H9 (cell line): ENCODE measurements around the gene KRTAP10-3. TPM values are rescaled to one million over a fixed set of nuclear protein-coding genes. Genes with fewer than 3 reads are reported as not detected.
A peak's percentile ranks its signal among the peaks of the same experiment; 100 is the strongest.

Experiments used
- DNase-seq: peaks from one replicate; pipeline ENCODE4 v3.0.0-alpha.2; 2017
- H2AFZ ChIP-seq: one replicate; pipeline ENCODE4 v1.6.1; 2013; ENCODE audit warnings: mild to moderate bottlenecking, low read length, control low read depth, moderate library complexity
- H2AK5ac ChIP-seq: 2 replicates; pipeline ENCODE4 v1.6.1; 2013; ENCODE audit warnings: low read length, control low read depth, mixed read lengths; ENCODE audit not compliant: insufficient read length
- H2BK120ac ChIP-seq: one replicate; pipeline ENCODE4 v1.6.1; 2013; ENCODE audit warnings: low read depth, mild to moderate bottlenecking, low read length, control low read depth, inconsistent platforms; ENCODE audit not compliant: poor library complexity, severe bottlenecking
- H2BK12ac ChIP-seq: 2 replicates; pipeline ENCODE4 v1.6.1; 2013; ENCODE audit warnings: low read length, control low read depth, mixed read lengths, low read depth; ENCODE audit not compliant: insufficient read length
- H2BK15ac ChIP-seq: 2 replicates; pipeline ENCODE4 v1.6.1; 2013; ENCODE audit warnings: low read depth, low read length, control low read depth
- H2BK20ac ChIP-seq: one replicate; pipeline ENCODE4 v1.6.1; 2013; ENCODE audit warnings: low read depth, mild to moderate bottlenecking, low read length, control low read depth, inconsistent platforms; ENCODE audit not compliant: poor library complexity, severe bottlenecking
- H2BK5ac ChIP-seq: 2 replicates; pipeline ENCODE4 v1.6.1; 2013; ENCODE audit warnings: low read length, control low read depth, mixed read lengths; ENCODE audit not compliant: insufficient read length
- H3K14ac ChIP-seq: 2 replicates; pipeline ENCODE4 v1.6.1; 2013; ENCODE audit warnings: low read length, control low read depth; ENCODE audit not compliant: insufficient read depth
- H3K18ac ChIP-seq: 2 replicates; pipeline ENCODE4 v1.6.1; 2013; ENCODE audit warnings: low read depth, mild to moderate bottlenecking, mixed read lengths, low read length, control low read depth; ENCODE audit not compliant: insufficient read length
- H3K23ac ChIP-seq: 2 replicates; pipeline ENCODE4 v1.6.1; 2013; ENCODE audit warnings: low read length, control low read depth, mixed read lengths, low read depth; ENCODE audit not compliant: insufficient read length
- H3K23me2 ChIP-seq: 2 replicates; pipeline ENCODE4 v1.6.1; 2013; ENCODE audit warnings: low read depth, mild to moderate bottlenecking, mixed read lengths, low read length, control low read depth; ENCODE audit not compliant: insufficient read length, poor library complexity, severe bottlenecking
- H3K27ac ChIP-seq: 2 replicates; pipeline ENCODE4 v1.5.1; 2013; ENCODE audit warnings: low read length, control low read depth, mixed read lengths, low read depth; ENCODE audit not compliant: insufficient read length
- H3K27me3 ChIP-seq: 2 replicates; pipeline ENCODE4 v1.6.1; 2013; ENCODE audit warnings: low read length, control low read depth, inconsistent platforms; ENCODE audit not compliant: insufficient read depth
- H3K4ac ChIP-seq: 2 replicates; pipeline ENCODE4 v1.6.1; 2013; ENCODE audit warnings: low read depth, mild to moderate bottlenecking, control low read depth, inconsistent platforms, low read length, moderate library complexity
- H3K4me1 ChIP-seq: 2 replicates; pipeline ENCODE4 v1.6.1; 2013; ENCODE audit warnings: low read length, control low read depth, inconsistent platforms; ENCODE audit not compliant: insufficient read depth
- H3K4me2 ChIP-seq: 2 replicates; pipeline ENCODE4 v1.6.1; 2013; ENCODE audit warnings: low read length, control low read depth, mixed read lengths; ENCODE audit not compliant: insufficient read length, insufficient read depth
- H3K56ac ChIP-seq: 2 replicates; pipeline ENCODE4 v1.6.1; 2013; ENCODE audit warnings: low read depth, mild to moderate bottlenecking, mixed read lengths, low read length, control low read depth; ENCODE audit not compliant: insufficient read length
- H3K79me1 ChIP-seq: 2 replicates; pipeline ENCODE4 v1.6.1; 2013; ENCODE audit warnings: low read depth, mild to moderate bottlenecking, moderate library complexity, low read length, control low read depth, inconsistent platforms; ENCODE audit not compliant: insufficient read depth, poor library complexity, severe bottlenecking
- H3K79me2 ChIP-seq: 2 replicates; pipeline ENCODE4 v1.6.1; 2013; ENCODE audit warnings: low read length, control low read depth, inconsistent platforms; ENCODE audit not compliant: insufficient read depth
- H3K9ac ChIP-seq: 2 replicates; pipeline ENCODE4 v1.6.1; 2013; ENCODE audit warnings: low read length, control low read depth, mixed read lengths; ENCODE audit not compliant: insufficient read length; ENCODE audit errors: extremely low read depth
- H3K9me3 ChIP-seq: one replicate; pipeline ENCODE4 v1.6.1; 2013; ENCODE audit warnings: low read depth, low read length, inconsistent platforms; ENCODE audit not compliant: control insufficient read depth
- H3T11ph ChIP-seq: one replicate; pipeline ENCODE4 v1.6.1; 2013; ENCODE audit warnings: mild to moderate bottlenecking, low read length, control low read depth, inconsistent platforms
- H4K20me1 ChIP-seq: one replicate; pipeline ENCODE4 v1.6.1; 2013; ENCODE audit not compliant: control insufficient read depth, insufficient read length, insufficient read depth
- H4K5ac ChIP-seq: 2 replicates; pipeline ENCODE4 v1.6.1; 2013; ENCODE audit warnings: low read depth, mild to moderate bottlenecking, mixed read lengths, low read length, control low read depth; ENCODE audit not compliant: insufficient read length
- H4K8ac ChIP-seq: replicated peaks from 2 replicates; pipeline ENCODE4 v1.6.1; 2013; ENCODE audit warnings: low read length, control low read depth, mixed read lengths, low read depth; ENCODE audit not compliant: insufficient read length
- H4K91ac ChIP-seq: 2 replicates; pipeline ENCODE4 v1.6.1; 2013; ENCODE audit warnings: low read depth, mild to moderate bottlenecking, moderate library complexity, mixed read lengths, low read length, control low read depth; ENCODE audit not compliant: insufficient read length
- H3K27ac Mint-ChIP-seq, 3 experiments: 2 replicates in 2 of 3; 3 replicates in 1 of 3; pipeline ENCODE4 v1.8.0; 2020 to 2021; ENCODE audit warnings: mixed read lengths in 3 of 3, mild to moderate bottlenecking in 1 of 3, moderate library complexity in 1 of 3
- H3K27me3 Mint-ChIP-seq: 2 replicates; pipeline ENCODE4 v1.8.0; 2021; ENCODE audit warnings: low read depth, mild to moderate bottlenecking, moderate library complexity, mixed read lengths
- H3K36me3 Mint-ChIP-seq, 3 experiments: 2 replicates in 2 of 3; 3 replicates in 1 of 3; pipeline ENCODE4 v1.8.0; 2020 to 2021; ENCODE audit warnings: low read depth in 3 of 3, mixed read lengths in 3 of 3; ENCODE audit not compliant: insufficient read depth in 1 of 3
- H3K4me1 Mint-ChIP-seq, 2 experiments: 2 replicates each; pipeline ENCODE4 v1.8.0; 2020; ENCODE audit warnings: mixed read lengths in 2 of 2
- H3K4me3 Mint-ChIP-seq, 2 experiments: 2 replicates in 1 of 2; 3 replicates in 1 of 2; pipeline ENCODE4 v1.8.0; 2020 to 2021; ENCODE audit warnings: mild to moderate bottlenecking in 2 of 2, mixed read lengths in 2 of 2, moderate library complexity in 1 of 2
- H3K9me3 Mint-ChIP-seq, 2 experiments: 2 replicates in 1 of 2; 3 replicates in 1 of 2; pipeline ENCODE4 v1.8.0; 2020; ENCODE audit warnings: mild to moderate bottlenecking in 2 of 2, mixed read lengths in 2 of 2, moderate library complexity in 1 of 2
- WGBS: extraction: QIAGEN DNeasy Blood & Tissue Kit; methylation state at CpG from one replicate; pipeline ENCODE4 v1.1.7; 2013; ENCODE audit warnings: missing lambda C conversion rate, low lambda C conversion rate, mixed read lengths; ENCODE audit not compliant: insufficient read length; ENCODE audit errors: extremely low coverage; 5-methylcytosine and 5-hydroxymethylcytosine counted together
- total RNA-seq: library from RNA; stranded (reverse); gene quantifications from 2 replicates; pipeline ENCODE4 v1.2.1, GENCODE V29; 2021
- TF ChIP-seq, protein P1 (sequence below): fragments of 200-600 bp; sonication (generic); conservative IDR thresholded peaks from 3 replicates; pipeline ENCODE4 v1.8.0; 2021; ENCODE audit warnings: antibody characterized with exemption, mild to moderate bottlenecking

The KRTAP10-3 gene
- total RNA-seq, 1 experiment from 2014 or later: not detected

DNA sequence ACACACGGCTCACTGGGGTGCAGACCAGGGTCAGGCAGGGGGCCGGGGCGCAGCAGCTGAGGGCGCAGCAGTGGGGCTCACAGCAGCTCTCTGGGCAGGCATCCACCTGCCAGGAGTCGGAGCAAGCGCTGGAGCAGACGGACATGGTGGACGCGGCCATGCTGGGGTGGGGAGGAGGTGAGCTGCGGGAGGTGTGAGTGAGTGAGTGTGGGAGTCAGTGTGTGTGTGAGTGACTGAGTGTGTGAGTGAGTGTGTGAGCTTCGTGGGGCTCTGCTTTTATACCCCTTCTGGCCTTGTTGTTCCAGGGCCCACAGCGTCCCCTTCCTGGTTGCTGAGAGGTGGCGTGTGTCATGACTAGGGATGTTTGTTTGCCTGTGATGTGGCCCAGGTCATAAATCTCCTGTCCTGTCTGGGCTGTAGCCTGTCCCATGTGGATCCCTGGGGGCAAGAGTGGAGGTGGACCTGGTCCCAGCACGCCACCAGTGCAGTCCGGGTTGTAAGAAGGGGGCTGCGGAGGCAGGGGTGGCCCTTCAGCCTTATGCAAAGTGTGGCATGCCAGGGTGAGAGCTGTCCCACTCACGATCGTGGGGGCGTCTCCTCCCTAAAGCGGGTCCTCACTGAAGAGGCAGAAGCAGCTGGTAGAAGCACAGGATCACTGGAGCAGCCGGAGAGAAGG is 18.5 kb downstream of the KRTAP10-3 start, which contains the start of gene KRTAP10-1:
TSS of gene KRTAP10-1 (minus strand) at position 205 of the 676 bp plus-strand sequence. CDS start at position 160, 45 bp downstream.
- peaks cover 0 to 3% of the 10 kb centered on the region in 2 experiments; a peak in 1 of 4 replicates for H3K4me1 Mint-ChIP-seq
- Histone ChIP-seq H3K9me3 (no peaks in the 10 kb centered on the region), H3K14ac (no peak within 1 kb of the TSS; the same call in 1 of the 2 replicates), H3K79me2 (no peaks in the 10 kb centered on the region), H3K23ac (no peak within 1 kb of the TSS), H3K4me1 (no peaks in the 10 kb centered on the region), H3K4ac (no peak within 1 kb of the TSS), H3K27me3 (no peaks in the 10 kb centered on the region), H3K18ac (no peak within 1 kb of the TSS), H2BK5ac (no peak within 1 kb of the TSS), H2AFZ (no peak within 1 kb of the TSS), H4K20me1 (no peaks in the 10 kb centered on the region), H2AK5ac (no peak within 1 kb of the TSS), H3K9ac (no peak within 1 kb of the TSS), H3K4me2 (no peak within 1 kb of the TSS), H3T11ph (no peak within 1 kb of the TSS), H4K8ac (no peak within 1 kb of the TSS), H3K56ac (no peak within 1 kb of the TSS), H2BK12ac (no peak within 1 kb of the TSS), H4K5ac (no peak within 1 kb of the TSS), H2BK15ac (no peak within 1 kb of the TSS), H2BK20ac (no peak within 1 kb of the TSS), H3K79me1 (no peaks in the 10 kb centered on the region), H4K91ac (no peak within 1 kb of the TSS), H3K27ac (no peak within 1 kb of the TSS), H3K23me2 (no peaks in the 10 kb centered on the region), H2BK120ac (no peak within 1 kb of the TSS)
- H3K27ac Mint-ChIP-seq: peak within 1 kb of the TSS in 2 of 3 experiments; percentile 60 to 61; a peak in 2 of 7 replicates
- WGBS: no CpG with 5 or more reads among the region's 21 CpGs
- H3K27me3 Mint-ChIP-seq: no peaks in the 10 kb centered on the region; the same call in 1 of the 2 replicates
- peaks cover 0 to 3% of the 10 kb centered on the region in 2 experiments; a peak in 1 of 5 replicates for H3K9me3 Mint-ChIP-seq
- no peaks in the 10 kb centered on the region for H3K36me3 Mint-ChIP-seq
- no peak within 1 kb of the TSS for H3K4me3 Mint-ChIP-seq
- TF ChIP-seq, protein P1, sequence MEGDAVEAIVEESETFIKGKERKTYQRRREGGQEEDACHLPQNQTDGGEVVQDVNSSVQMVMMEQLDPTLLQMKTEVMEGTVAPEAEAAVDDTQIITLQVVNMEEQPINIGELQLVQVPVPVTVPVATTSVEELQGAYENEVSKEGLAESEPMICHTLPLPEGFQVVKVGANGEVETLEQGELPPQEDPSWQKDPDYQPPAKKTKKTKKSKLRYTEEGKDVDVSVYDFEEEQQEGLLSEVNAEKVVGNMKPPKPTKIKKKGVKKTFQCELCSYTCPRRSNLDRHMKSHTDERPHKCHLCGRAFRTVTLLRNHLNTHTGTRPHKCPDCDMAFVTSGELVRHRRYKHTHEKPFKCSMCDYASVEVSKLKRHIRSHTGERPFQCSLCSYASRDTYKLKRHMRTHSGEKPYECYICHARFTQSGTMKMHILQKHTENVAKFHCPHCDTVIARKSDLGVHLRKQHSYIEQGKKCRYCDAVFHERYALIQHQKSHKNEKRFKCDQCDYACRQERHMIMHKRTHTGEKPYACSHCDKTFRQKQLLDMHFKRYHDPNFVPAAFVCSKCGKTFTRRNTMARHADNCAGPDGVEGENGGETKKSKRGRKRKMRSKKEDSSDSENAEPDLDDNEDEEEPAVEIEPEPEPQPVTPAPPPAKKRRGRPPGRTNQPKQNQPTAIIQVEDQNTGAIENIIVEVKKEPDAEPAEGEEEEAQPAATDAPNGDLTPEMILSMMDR: no peak
- DNase-seq: no peak
